ENCODE data around the gene ABHD2.

ABHD2 gene

GRCh38 chr15:89072277-89072869 is 15.9 kb upstream of the ABHD2 start:
- TF ChIP-seq MYC (IDR thresholded peaks at IDR 0.05; ENCODE audit: low read depth, low read length) (no peak), POLR2A (IDR thresholded peaks at IDR 0.05; ENCODE audit: extremely low read depth, insufficient read length) (no peak)
- TF ChIP-seq, protein P1, sequence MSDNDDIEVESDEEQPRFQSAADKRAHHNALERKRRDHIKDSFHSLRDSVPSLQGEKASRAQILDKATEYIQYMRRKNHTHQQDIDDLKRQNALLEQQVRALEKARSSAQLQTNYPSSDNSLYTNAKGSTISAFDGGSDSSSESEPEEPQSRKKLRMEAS (IDR thresholded peaks at IDR 0.05; ENCODE audit: low read depth, low read length), result no peak
- TF ChIP-seq, protein P2, sequence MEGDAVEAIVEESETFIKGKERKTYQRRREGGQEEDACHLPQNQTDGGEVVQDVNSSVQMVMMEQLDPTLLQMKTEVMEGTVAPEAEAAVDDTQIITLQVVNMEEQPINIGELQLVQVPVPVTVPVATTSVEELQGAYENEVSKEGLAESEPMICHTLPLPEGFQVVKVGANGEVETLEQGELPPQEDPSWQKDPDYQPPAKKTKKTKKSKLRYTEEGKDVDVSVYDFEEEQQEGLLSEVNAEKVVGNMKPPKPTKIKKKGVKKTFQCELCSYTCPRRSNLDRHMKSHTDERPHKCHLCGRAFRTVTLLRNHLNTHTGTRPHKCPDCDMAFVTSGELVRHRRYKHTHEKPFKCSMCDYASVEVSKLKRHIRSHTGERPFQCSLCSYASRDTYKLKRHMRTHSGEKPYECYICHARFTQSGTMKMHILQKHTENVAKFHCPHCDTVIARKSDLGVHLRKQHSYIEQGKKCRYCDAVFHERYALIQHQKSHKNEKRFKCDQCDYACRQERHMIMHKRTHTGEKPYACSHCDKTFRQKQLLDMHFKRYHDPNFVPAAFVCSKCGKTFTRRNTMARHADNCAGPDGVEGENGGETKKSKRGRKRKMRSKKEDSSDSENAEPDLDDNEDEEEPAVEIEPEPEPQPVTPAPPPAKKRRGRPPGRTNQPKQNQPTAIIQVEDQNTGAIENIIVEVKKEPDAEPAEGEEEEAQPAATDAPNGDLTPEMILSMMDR (IDR thresholded peaks at IDR 0.05; ENCODE audit: low read depth, low read length), result no peak
- H3K4me3 ChIP-seq (ENCODE audit: low read depth, low read length), result no peak overlapping the region
- no peak for DNase-seq (ENCODE audit: low read depth)

DNA sequence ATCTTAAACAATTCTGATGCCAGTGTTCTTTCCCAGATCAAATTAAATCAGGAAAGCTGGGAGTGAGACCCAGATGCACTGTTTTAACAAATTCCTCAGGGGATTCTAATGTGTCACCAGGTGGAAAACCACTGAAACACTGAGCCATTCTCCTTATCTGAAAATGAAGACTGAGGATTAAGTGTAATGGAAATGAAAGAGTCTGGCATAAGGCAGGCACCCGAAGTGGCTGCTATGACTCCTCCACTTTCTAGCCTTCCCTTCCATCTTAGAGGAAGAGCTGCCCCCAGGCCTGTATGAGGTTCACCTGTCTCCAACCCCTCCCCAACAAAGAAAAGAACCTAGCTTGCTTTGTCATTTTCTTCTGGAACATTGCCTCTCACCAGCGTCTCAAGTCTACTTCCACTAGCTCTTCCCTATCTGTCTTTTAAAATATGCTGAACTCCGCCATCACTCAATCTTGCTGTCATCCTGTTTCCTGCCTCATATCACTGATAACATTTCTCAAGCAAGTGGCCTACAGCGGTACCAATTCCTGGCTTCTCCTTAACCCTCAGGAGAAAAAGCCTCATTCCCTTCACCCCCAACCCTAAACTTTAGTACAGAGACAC is 13.7 kb upstream of the ABHD2 start:
- no peak overlapping the region for H3K4me3 ChIP-seq (ENCODE audit: low read depth, low read length)
- no peak for DNase-seq (ENCODE audit: low read depth)
- TF ChIP-seq, protein P2 (IDR thresholded peaks at IDR 0.05; ENCODE audit: low read depth, low read length), result no peak
- no peak for TF ChIP-seq POLR2A (IDR thresholded peaks at IDR 0.05; ENCODE audit: extremely low read depth, insufficient read length)

DNA sequence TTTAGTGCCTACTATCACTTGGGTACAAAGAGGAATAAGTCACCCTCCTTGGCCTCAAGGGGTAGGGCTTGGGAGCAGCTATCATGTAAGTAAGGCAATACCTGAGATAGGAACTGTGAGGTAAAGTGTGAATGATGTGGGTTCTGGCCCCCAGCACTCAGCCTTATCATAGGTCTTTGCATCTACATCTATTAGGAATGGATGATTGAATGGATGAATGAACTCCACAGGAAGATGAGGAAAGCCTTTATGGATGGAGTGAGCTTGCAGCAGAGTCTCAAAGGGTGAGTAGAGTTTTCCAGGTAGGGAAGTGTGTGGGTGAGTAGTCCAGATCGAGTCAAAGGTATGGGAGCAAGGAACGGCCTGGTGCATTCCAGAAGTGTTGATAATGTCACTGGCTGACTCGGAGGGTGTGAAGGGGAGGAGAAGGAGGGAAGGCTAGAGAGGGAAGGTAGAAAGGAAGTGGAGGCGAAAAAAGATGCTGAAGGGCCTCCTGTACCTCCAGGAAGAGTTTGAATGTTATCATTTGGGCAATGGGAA is 13.1 kb upstream of the ABHD2 start:
- H3K4me3 ChIP-seq (ENCODE audit: low read depth, low read length), result no peak overlapping the region
- TF ChIP-seq, protein P2 (IDR thresholded peaks at IDR 0.05; ENCODE audit: low read depth, low read length), result no peak
- TF ChIP-seq, protein P1 (IDR thresholded peaks at IDR 0.05; ENCODE audit: low read depth, low read length), result no peak
- TF ChIP-seq MYC (IDR thresholded peaks at IDR 0.05; ENCODE audit: low read depth, low read length) (no peak), POLR2A (IDR thresholded peaks at IDR 0.05; ENCODE audit: extremely low read depth, insufficient read length) (no peak)
- DNase-seq (ENCODE audit: low read depth), result no peak

GRCh38 chr15:89075846-89076245 is 12.4 kb upstream of the ABHD2 start:
- peak; percentile 78 for DNase-seq (ENCODE audit: low read depth)
- TF ChIP-seq, protein P1 (IDR thresholded peaks at IDR 0.05; ENCODE audit: low read depth, low read length), result 0 out of 2 replicates have a peak, but pooled peaks have one; percentile 15
- TF ChIP-seq MYC (IDR thresholded peaks at IDR 0.05; ENCODE audit: low read depth, low read length), result no peak
- H3K4me3 ChIP-seq (ENCODE audit: low read depth, low read length), result no peak overlapping the region

DNA sequence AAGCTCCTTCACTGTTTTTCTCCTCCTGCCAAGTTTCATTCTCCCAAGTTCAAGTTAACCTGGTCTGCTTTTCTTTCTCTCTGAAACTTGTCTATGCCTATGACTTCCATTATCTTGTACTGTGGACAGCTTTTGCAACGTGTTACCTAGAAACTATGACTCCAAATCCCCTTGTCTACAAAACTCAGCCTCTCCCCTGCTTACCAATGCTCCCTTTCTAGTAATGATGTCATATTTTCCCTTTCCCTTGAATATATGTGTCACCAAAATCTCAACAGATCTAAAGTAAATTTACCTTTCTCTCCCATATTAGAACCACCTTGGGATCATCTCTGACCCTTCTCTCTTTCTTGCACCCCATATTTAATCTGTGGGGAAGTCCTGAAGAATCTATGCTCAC is 10.5 kb upstream of the ABHD2 start:
- H3K4me3 ChIP-seq (ENCODE audit: low read depth, low read length), result no peak overlapping the region
- DNase-seq (ENCODE audit: low read depth), result no peak
- TF ChIP-seq POLR2A (IDR thresholded peaks at IDR 0.05; ENCODE audit: extremely low read depth, insufficient read length), result no peak
- TF ChIP-seq, protein P2 (IDR thresholded peaks at IDR 0.05; ENCODE audit: low read depth, low read length), result no peak
- no peak for TF ChIP-seq MYC (IDR thresholded peaks at IDR 0.05; ENCODE audit: low read depth, low read length)

- no peak for DNase-seq (ENCODE audit: low read depth)
- TF ChIP-seq MYC (IDR thresholded peaks at IDR 0.05; ENCODE audit: low read depth, low read length) (no peak), POLR2A (IDR thresholded peaks at IDR 0.05; ENCODE audit: extremely low read depth, insufficient read length) (no peak)
- TF ChIP-seq, protein P2 (IDR thresholded peaks at IDR 0.05; ENCODE audit: low read depth, low read length), result no peak
- TF ChIP-seq, protein P1 (IDR thresholded peaks at IDR 0.05; ENCODE audit: low read depth, low read length), result no peak
These were observed 9.1 kb upstream of the ABHD2 start for GRCh38 chr15:89078851-89079810.

More at GRCh38 chr15:89078851-89079810, 9.1 kb upstream of the ABHD2 start:
- H3K4me3 ChIP-seq (ENCODE audit: low read depth, low read length), result no peak overlapping the region
